ENCODE measurements around the gene CDC42BPG.

Gene CDC42BPG

DNA sequence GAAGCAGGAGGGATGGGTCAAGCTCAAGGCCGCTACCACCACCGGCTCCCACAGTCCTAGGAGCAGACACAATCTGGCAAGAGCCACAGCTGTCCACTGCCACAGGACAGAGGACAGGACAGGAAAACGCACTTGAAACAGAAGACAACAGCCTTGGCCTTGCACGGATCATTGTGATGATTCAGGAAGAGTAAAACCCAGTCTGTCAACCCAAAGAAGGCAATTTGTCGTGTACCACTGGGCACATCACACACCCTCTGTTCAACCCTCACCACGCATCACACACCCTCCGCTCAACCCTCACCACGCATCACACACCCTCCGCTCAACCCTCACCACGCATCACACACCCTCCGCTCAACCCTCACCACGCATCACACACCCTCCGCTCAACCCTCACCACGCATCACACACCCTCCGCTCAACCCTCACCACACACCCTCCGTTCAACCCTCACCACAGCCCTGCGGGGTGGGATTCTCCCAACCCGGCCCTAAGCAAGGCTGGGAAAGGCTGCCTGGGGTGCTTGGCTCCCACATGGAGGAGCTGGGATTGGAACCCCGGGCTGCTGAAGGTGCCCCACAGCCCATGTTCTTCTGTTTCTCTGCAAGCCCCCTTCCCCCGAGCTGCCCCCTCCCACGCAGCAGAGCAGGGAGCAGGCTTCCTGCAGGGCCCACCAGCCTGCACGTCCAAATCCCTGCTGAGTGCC lies 11.3 kb upstream of the CDC42BPG start:
- Mint-ChIP-seq H3K4me1 (ENCODE audit: low read depth in 2 of 2) (peaks cover 82 to 85% of the 10 kb centered on the region in 2 donors), H3K27ac (peak overlapping the region; percentile 95 to 97), H3K27me3 (no peaks in the 10 kb centered on the region), H3K4me3 (peak overlapping the region; percentile 73 to 86), H3K36me3 (ENCODE audit: insufficient read depth) (peaks cover 100% of the 10 kb centered on the region), H3K9me3 (no peaks in the 10 kb centered on the region)
- ATAC-seq (replicated peaks) (no peak), DNase-seq (no peak)

DNA sequence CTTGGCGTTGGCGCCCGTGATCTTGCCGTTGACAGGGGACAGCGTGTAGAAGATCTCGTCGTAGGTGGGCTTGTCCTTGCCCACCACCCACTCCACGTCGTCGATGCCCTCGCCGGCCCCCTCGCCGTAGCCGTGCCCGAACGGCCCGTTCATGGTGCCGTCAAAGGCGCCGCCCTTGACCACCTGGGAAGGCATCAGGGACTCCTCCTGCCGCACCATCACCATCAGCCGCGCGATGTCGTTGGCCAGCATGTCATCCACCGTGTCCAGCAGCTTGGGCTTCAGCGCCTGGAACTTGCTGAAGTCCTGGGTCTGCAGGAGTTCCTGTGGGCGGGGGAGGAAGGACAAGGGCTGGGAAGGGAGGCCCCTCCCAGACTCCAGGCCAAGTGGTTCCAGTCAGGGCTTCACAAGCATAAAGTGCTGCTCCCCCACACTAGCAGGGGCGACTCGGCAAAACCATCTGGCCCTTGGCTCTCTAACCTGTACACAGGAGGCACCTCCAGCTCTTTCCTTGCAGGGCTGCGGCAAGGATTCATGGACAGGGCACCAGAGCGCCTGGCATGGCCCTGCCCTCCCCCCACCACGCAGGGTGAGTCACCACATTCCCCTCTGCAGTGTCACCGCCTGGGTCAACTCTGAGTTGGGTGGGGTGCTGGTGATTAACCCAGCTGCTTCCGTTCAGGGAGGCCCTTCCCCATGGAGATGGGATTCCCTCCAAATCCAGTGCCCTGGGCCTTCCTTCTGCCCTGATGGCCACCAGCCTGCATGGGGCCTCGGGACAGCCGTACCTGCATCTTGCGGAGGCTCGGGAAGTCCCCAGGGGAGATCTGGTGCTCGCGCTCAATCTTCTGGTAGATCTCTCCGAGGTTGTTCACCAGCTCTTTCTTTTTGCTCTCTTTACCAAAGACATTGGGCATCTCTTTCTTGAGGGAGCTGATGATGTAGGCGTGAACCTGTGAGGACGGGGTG lies 10.4 kb upstream of the CDC42BPG start:
- Mint-ChIP-seq H3K4me3 (peak overlapping the region; percentile 73 to 86), H3K4me1 (ENCODE audit: low read depth in 2 of 2) (peaks cover 77 to 78% of the 10 kb centered on the region in 2 donors), H3K36me3 (ENCODE audit: insufficient read depth) (peaks cover 98% of the 10 kb centered on the region), H3K9me3 (no peaks in the 10 kb centered on the region), H3K27me3 (no peaks in the 10 kb centered on the region), H3K27ac (peak overlapping the region; percentile 95 to 97)
- DNase-seq (no peak), ATAC-seq (replicated peaks) (peak; percentile 3)

DNA sequence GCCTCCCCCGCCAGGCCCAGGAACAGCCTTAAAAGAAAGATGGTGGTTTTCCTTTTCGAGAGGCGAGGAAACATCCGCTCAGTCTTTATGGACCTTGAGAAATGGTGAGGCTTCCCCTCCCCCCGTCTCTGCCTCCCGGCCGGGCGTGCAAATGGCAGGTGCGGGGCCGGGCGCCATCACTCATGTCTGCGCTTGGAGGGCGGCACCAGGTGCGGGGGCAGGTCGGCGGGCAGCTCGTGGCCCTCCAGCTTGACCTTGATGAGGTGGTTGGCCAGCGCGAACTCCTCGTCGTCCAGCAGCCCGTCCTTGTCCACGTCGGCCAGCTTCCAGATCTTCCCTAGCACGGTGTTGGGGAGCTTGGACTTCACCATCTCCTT lies 9.7 kb upstream of the CDC42BPG start:
- DNase-seq (no peak), ATAC-seq (replicated peaks) (no peak)
- peaks cover 98% of the 10 kb centered on the region for H3K36me3 Mint-ChIP-seq (ENCODE audit: insufficient read depth)
- H3K9me3 Mint-ChIP-seq = no peaks in the 10 kb centered on the region
- H3K27me3 Mint-ChIP-seq = no peaks in the 10 kb centered on the region
- H3K27ac Mint-ChIP-seq = peak overlapping the region; percentile 95 to 97
- H3K4me3 Mint-ChIP-seq = peak overlapping the region; percentile 46 to 86
- peaks cover 77 to 78% of the 10 kb centered on the region in 2 donors for H3K4me1 Mint-ChIP-seq (ENCODE audit: low read depth in 2 of 2)

DNA sequence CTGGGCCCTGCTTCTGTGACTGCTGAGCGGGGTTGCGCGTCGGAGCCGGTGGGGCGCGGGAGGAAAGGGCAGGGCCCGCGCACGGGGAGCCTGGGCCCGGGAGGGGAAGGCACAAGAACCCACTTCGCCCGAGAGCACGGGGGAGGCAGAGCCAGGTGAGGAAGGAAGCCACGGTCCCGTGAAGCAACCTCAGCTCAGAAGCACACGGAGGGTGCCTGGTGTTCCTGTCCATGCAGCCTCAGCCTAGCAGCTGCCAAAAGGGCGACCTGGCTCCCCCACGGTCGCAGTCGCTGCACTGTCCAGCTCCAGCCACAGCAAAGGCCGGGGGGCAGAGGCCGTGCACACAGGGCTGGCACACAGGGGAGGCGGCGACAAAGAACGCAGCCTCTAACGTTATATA lies 9.3 kb upstream of the CDC42BPG start:
- peak overlapping the region; percentile 59 to 86 for H3K4me3 Mint-ChIP-seq
- no peaks in the 10 kb centered on the region for H3K9me3 Mint-ChIP-seq
- peaks cover 77 to 78% of the 10 kb centered on the region in 2 donors for H3K4me1 Mint-ChIP-seq (ENCODE audit: low read depth in 2 of 2)
- peaks cover 98% of the 10 kb centered on the region for H3K36me3 Mint-ChIP-seq (ENCODE audit: insufficient read depth)
- no peak for DNase-seq
- no peaks in the 10 kb centered on the region for H3K27me3 Mint-ChIP-seq
- peak; percentile 11 for ATAC-seq (replicated peaks)
- H3K27ac Mint-ChIP-seq = peak overlapping the region; percentile 90 to 97

DNA sequence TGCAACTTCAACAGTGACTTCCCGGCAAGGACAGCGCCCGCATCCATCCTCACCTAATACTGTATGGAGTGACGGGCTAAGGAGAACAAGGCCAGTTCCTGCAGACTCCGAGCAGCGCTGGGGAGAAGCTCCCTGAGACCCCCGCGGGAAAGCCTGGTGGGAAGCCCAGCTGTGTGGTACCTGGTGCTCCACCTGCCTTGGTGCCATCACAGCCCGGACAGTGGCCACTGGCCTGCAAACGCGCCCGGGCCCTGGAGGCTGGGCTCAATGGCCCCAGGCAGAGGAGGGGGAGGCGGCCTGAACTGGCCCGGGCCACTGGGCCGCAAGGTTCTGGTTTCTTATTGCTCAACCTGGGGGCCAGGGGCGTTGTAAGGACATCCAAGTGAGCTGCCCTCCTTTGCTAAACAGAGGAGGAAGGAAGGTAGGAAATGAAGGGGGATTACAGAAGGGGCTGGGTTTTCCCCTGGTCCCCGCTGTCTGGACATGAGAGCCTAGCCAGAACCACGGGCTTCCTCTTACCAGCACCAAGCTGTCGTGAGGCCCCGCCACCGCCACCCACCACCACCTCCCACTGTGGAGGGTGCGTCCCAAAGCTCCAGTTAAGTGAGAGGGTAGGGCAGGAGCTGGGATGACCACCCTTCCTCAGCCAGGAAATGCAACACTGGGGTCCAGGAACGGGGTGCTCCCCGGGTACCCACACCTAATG lies 8.5 kb upstream of the CDC42BPG start:
- Mint-ChIP-seq H3K9me3 (no peaks in the 10 kb centered on the region), H3K27ac (peak overlapping the region; percentile 90 to 97), H3K4me3 (peak overlapping the region; percentile 59 to 86), H3K4me1 (ENCODE audit: low read depth in 2 of 2) (peaks cover 78 to 80% of the 10 kb centered on the region in 2 donors), H3K36me3 (ENCODE audit: insufficient read depth) (peaks cover 95% of the 10 kb centered on the region), H3K27me3 (no peaks in the 10 kb centered on the region)
- DNase-seq = no peak
- ATAC-seq (replicated peaks) = peak; percentile 19

DNA sequence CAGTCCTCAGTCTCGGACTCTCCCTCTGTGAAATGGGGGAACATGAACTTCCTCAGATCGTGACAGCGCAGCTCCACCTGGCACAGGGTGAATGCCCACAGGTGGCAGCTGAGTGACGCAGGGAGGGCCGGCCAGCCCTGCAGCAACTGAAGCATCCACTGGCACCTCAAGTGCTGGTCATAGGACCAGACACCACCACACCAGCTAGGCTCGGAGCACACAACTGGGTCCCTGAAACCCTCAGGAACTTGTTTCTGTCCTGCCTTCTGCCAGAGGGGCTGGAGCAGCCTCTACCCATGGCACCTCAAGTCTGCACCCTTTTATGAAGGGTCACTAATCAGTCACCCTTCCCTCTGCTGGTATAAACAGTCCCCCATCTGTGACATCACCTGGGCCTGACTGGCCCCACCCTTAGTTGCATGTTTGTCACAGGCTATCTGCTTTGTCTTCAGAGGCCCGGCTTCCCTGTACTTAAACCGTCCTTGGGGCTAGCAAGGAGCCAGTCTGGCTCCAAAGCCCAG lies 7.4 kb upstream of the CDC42BPG start:
- no peaks in the 10 kb centered on the region for H3K27me3 Mint-ChIP-seq
- peak overlapping the region; percentile 59 to 86 for H3K4me3 Mint-ChIP-seq
- ATAC-seq (replicated peaks) = no peak
- DNase-seq = no peak
- no peaks in the 10 kb centered on the region for H3K9me3 Mint-ChIP-seq
- H3K27ac Mint-ChIP-seq = peak overlapping the region; percentile 90 to 97
- peaks cover 92% of the 10 kb centered on the region for H3K36me3 Mint-ChIP-seq (ENCODE audit: insufficient read depth)
- H3K4me1 Mint-ChIP-seq (ENCODE audit: low read depth in 2 of 2) = peaks cover 81 to 82% of the 10 kb centered on the region in 2 donors

DNA sequence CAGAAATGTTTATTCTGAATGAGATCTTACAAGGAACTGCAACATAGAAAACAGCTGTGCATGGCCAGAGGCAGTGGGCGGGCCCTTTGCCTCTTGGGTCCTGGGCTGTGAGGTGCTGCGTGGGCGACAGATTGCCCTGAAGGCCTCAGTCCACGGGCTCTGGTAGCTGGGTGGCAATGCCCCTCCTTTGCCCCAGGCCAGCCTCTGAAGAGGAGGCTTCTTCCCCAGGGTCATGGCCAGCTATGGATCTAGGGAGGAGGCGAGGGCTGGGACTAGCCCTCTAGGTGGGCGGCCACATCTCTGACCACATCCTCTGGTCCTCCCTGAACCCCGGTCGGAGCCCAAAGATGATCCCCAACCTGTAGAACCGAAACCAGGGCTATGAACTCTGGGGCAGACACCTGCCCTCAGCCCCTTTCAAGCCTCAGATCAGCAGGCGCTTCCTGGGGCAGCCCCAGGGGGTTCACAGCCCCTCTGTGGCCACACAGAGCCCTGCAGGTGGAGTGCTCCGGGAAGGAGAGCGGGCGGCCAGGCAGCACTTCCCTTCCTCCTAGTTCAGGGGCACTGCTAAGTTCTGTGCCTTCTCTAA lies 6.6 kb upstream of the CDC42BPG start:
- peak; percentile 64 for ATAC-seq (replicated peaks)
- Mint-ChIP-seq H3K27ac (peak overlapping the region; percentile 90 to 97), H3K4me3 (peak overlapping the region; percentile 59 to 86), H3K9me3 (no peaks in the 10 kb centered on the region), H3K27me3 (no peaks in the 10 kb centered on the region), H3K4me1 (ENCODE audit: low read depth in 2 of 2) (peaks cover 74 to 75% of the 10 kb centered on the region in 2 donors), H3K36me3 (ENCODE audit: insufficient read depth) (peaks cover 87% of the 10 kb centered on the region)
- DNase-seq = peak in 2 of 3 experiments; percentile 57 to 63

DNA sequence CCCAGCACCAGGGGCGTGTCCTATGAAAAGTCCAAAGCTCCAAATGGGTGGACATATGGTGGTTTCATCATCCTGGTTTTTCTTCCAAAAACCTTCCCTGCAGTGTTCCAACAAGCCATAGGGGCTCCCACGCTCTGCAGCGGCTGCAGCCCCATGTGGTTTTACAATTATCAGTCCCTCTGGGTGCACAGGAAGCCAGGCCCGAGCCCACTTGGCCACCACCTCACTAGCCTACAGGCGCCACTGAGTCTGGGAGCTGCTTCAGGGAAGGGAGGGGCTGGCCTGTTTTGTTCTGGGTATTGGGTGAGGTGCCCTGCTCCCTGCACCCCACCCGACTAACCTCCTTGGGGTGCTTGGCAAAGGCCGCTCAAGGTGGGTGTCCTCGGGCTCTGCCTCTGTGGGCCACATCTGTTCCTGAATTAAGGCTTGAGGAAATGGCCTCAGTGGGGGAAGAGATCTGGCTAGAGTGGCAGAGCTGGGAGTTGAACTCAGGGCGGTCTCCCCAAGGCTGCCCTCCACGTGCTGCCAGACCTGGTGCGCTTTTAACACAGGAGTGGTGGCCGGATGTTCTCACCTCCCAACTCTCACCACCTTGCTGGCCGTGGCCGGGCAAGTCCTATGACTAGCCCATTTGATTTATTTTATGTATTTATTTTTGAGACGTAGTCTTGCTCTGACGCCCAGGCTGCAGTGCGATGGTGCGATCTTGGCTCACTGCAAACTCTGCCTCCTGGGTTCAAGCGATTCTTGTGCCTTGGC lies 5.3 kb upstream of the CDC42BPG start:
- Mint-ChIP-seq H3K9me3 (no peaks in the 10 kb centered on the region), H3K4me3 (peak overlapping the region; percentile 31 to 53), H3K27me3 (no peaks in the 10 kb centered on the region), H3K36me3 (ENCODE audit: insufficient read depth) (peaks cover 83% of the 10 kb centered on the region), H3K27ac (peak overlapping the region; percentile 86 to 90), H3K4me1 (ENCODE audit: low read depth in 2 of 2) (peaks cover 62 to 67% of the 10 kb centered on the region in 2 donors)
- DNase-seq = no peak
- ATAC-seq (replicated peaks) = no peak

DNA sequence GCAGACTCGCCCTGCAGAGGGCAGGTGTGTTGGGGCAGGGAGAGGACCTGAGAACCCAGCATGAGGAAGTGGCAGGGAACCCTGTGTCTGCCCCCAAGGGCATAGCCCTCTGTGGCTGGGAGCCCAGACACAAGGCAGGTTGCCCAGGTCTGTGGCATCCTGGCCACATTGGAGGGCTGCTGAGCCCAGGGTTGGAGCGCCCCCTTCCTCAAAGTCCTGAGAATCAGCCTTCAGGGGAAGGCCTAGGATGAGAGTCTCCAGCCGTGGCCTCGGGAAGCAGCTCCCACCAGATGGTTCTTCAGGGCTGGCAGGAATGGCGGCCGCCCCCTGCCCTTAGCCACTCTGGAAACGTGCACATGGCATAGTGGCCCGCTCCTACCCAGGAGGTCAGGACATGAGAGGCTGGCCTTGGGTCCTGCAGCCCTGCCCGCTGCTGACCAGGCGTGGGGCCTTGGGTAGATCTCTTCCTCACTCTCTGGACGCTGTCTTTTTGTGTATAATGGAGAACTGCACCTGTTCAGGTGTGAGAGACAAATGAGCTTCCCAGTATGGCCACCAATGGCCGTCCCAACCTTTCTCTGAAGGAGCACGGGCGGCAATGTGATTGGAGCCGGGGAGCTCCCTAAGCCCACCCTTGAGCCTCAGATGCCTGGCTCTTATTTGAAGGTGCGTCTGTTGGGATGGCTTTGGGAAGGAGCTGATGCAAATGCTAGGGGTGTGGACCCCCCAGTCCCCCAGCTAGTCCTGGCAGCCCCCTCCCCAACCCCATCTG lies 4.6 kb upstream of the CDC42BPG start:
- Mint-ChIP-seq H3K27me3 (no peaks in the 10 kb centered on the region), H3K27ac (peak overlapping the region; percentile 49 to 86), H3K4me3 (peak overlapping the region; percentile 31 to 53), H3K36me3 (ENCODE audit: insufficient read depth) (peaks cover 77% of the 10 kb centered on the region), H3K9me3 (no peaks in the 10 kb centered on the region), H3K4me1 (ENCODE audit: low read depth in 2 of 2) (peaks cover 55 to 60% of the 10 kb centered on the region in 2 donors)
- DNase-seq (no peak), ATAC-seq (replicated peaks) (peak; percentile 5)

DNA sequence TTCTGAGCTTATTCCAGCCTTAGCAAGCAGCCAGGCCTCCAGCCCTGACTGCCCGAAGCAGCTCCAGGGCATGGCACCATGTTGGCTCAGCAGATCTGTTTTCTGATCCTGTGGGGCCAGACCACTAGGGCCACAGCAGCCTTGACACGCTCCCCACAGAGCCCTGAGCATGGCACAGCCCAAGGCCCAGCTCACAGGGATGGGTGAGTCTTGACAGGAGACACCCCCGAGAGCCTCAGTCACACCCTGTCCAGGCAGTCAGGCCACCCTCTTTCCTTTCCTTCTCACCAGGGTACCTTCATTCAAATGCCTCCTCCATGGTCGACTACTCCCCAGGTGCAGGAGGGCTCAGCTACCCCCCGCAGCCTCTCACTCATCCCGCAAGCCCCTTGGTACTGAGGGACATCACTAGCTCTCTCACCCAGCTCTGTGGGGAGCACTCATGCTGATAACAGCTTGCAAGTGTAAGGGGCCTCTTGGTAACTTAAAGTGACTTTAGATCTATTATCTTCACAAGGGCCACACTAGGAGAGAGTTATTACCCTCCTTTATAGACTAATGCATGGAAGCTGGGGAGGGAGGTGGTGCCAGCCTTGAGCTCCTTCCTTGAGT lies 3.9 kb upstream of the CDC42BPG start:
- peaks cover 73% of the 10 kb centered on the region for H3K36me3 Mint-ChIP-seq (ENCODE audit: insufficient read depth)
- no peaks in the 10 kb centered on the region for H3K27me3 Mint-ChIP-seq
- DNase-seq (no peak), ATAC-seq (replicated peaks) (no peak)
- peaks cover 57 to 63% of the 10 kb centered on the region in 2 donors for H3K4me1 Mint-ChIP-seq (ENCODE audit: low read depth in 2 of 2)
- no peaks in the 10 kb centered on the region for H3K9me3 Mint-ChIP-seq
- H3K4me3 Mint-ChIP-seq = peak overlapping the region; percentile 11 to 53
- peak overlapping the region; percentile 19 to 86 for H3K27ac Mint-ChIP-seq

DNA sequence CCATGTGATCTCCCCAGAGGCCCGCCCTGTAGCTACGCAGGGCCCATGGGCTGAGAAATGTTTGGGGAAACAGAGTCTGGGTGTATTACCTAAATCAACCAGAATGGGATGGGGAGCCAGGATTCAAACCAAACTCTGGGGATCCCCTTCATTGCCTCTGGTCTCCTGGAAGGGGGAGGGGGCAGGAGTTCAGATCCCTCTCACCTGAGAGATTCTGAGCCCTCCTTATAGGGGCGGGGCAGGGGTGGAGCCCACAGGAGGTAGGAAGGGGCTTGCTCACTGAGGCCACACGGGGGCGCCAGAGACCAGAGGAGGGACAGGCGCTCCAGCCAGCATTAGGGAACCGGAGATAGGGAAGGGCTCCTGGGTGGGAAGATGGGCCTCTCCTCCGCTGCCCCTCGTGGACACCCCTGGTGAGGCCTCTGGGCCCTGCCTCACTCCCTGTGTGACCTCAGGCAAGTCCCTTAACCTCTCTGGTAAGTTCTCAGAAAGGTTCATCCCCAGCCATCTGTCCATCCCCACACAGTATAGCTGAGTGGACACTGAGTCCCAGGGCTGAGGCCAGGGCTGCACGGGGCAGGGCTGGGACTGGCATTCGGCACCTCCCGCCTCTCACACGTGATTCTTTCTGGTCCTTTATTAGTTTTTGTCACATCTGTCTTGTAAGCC lies 2.7 kb upstream of the CDC42BPG start:
- no peaks in the 10 kb centered on the region for H3K9me3 Mint-ChIP-seq
- H3K27ac Mint-ChIP-seq = peak overlapping the region; percentile 13 to 84
- peak overlapping the region; percentile 27 for H3K4me3 Mint-ChIP-seq
- peak; percentile 51 for ATAC-seq (replicated peaks)
- peaks cover 49 to 56% of the 10 kb centered on the region in 2 donors for H3K4me1 Mint-ChIP-seq (ENCODE audit: low read depth in 2 of 2)
- no peaks in the 10 kb centered on the region for H3K27me3 Mint-ChIP-seq
- peak; percentile 88 to 91 (median 89) for DNase-seq
- H3K36me3 Mint-ChIP-seq (ENCODE audit: insufficient read depth) = peaks cover 61% of the 10 kb centered on the region

All from effector memory CD8-positive, alpha-beta T cell (primary cell).